ENCODE measurements around the gene FBXO28. TPM values are rescaled to one million over a fixed set of nuclear protein-coding genes. Genes with fewer than 3 reads are reported as not detected.
"Not testable (repeated sequence)": the region's sequence is repeated elsewhere in the genome, so short reads cannot be mapped to it uniquely, and the experiment has no call there.

FBXO28 gene
- total and polyA plus RNA-seq, 11 donors, result 5.4 to 24.5 (median 18.9) TPM

DNA sequence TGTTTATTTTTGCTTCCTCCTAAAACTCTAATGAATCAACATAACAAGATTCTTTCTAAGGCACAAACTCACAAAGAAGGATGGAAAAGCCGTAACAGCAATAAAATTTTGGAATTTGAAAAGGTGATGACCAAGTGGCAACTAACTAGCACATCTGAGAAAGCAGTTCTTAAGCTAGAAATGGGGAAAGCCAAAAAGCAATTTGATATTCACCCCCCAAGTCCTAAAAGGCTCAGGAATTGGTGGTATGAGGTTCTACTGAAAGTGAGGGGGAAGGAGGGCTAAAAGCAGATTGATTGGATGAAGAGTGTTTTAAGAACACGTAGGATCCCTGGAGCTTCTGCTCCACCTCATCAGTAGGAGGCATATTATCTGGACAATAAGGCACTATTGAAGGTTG, 43.4 kb upstream of the FBXO28 start:
- ATAC-seq (no peak), DNase-seq (no peak)
- Histone ChIP-seq H3K9me3 (peaks cover 0 to 5% (median 0%) of the 10 kb centered on the region in 12 donors), H3K36me3 (no peaks in the 10 kb centered on the region), H3K4me3 (no peak overlapping the region), H3K27me3 (peaks cover 0 to 21% (median 0%) of the 10 kb centered on the region in 9 donors), H3K4me1 (no peaks in the 10 kb centered on the region), H3K27ac (no peak overlapping the region)
- intact Hi-C loops (cut with DNase I), result no loop called here
- WGBS, 4 donors, result 74 to 86% (median 83%) methylated on average over 2 of the region's 2 CpGs
- TF ChIP-seq, protein P1, sequence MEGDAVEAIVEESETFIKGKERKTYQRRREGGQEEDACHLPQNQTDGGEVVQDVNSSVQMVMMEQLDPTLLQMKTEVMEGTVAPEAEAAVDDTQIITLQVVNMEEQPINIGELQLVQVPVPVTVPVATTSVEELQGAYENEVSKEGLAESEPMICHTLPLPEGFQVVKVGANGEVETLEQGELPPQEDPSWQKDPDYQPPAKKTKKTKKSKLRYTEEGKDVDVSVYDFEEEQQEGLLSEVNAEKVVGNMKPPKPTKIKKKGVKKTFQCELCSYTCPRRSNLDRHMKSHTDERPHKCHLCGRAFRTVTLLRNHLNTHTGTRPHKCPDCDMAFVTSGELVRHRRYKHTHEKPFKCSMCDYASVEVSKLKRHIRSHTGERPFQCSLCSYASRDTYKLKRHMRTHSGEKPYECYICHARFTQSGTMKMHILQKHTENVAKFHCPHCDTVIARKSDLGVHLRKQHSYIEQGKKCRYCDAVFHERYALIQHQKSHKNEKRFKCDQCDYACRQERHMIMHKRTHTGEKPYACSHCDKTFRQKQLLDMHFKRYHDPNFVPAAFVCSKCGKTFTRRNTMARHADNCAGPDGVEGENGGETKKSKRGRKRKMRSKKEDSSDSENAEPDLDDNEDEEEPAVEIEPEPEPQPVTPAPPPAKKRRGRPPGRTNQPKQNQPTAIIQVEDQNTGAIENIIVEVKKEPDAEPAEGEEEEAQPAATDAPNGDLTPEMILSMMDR (IDR thresholded peaks at IDR 0.05), result no peak
- TF ChIP-seq POLR2A (IDR thresholded peaks at IDR 0.05), result no peak

GRCh38 chr1:224076407-224076806, 37.5 kb upstream of the FBXO28 start:
- Histone ChIP-seq H3K4me3 (no peak overlapping the region), H3K9me3 (peaks cover 0 to 5% (median 0%) of the 10 kb centered on the region in 12 donors), H3K4me1 (no peaks in the 10 kb centered on the region), H3K36me3 (no peaks in the 10 kb centered on the region), H3K27ac (no peak overlapping the region), H3K27me3 (peaks cover 0 to 13% (median 0%) of the 10 kb centered on the region in 9 donors)
- WGBS, 4 donors, result 86 to 90% (median 87%) methylated on average over 3 of the region's 3 CpGs
- DNase-seq (no peak), ATAC-seq (no peak)
- intact Hi-C loops (cut with DNase I), result no loop called here
- no peak for TF ChIP-seq POLR2A (IDR thresholded peaks at IDR 0.05)

- H3K27me3 ChIP-seq, result peaks cover 0 to 12% (median 0%) of the 10 kb centered on the region in 9 donors
- H3K36me3 ChIP-seq; H3K9me3 ChIP-seq; intact Hi-C loops (cut with DNase I); H3K27ac ChIP-seq; H3K4me3 ChIP-seq; ATAC-seq; H3K4me1 ChIP-seq; DNase-seq: not testable (repeated sequence)
- 56 to 86% (median 73%) methylated on average over 9 of the region's 9 CpGs for WGBS, 4 donors
Observed at GRCh38 chr1:224079644-224080043, 34.3 kb upstream of the FBXO28 start.

- Histone ChIP-seq H3K9me3 (no peaks in the 10 kb centered on the region), H3K36me3 (no peaks in the 10 kb centered on the region), H3K4me3 (no peak overlapping the region), H3K27ac (no peak overlapping the region), H3K27me3 (peaks cover 0 to 6% (median 0%) of the 10 kb centered on the region in 9 donors), H3K4me1 (no peaks in the 10 kb centered on the region)
- no peak for DNase-seq
- ATAC-seq, result no peak
- TF ChIP-seq POLR2A (IDR thresholded peaks at IDR 0.05), result no peak
- intact Hi-C loops (cut with DNase I), result no loop called here
- 39 to 60% (median 46%) methylated on average over 9 of the region's 9 CpGs for WGBS, 4 donors
Observed at GRCh38 chr1:224080115-224080774, 33.7 kb upstream of the FBXO28 start.

DNA sequence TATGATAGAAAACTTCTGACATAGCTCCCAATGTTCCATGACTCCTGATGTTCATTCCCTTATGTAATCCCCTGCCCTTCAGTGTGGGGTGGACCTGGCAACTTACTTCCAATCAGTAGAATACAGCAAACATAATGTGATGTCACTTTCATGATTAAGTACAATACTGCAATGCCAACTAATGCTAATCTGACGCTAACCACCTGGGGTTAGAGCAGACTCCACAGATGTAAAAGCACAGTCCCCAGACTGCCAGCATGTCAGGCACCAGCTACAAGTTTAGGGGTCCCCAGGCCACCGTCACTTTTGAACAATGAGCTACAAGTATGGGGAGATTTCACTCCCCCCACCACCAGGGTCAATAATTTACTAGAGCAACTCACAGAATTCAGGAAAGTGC, 32.3 kb upstream of the FBXO28 start:
- 86 to 91% (median 89%) methylated on average over 2 of the region's 2 CpGs for WGBS, 4 donors

More for the DNA sequence above, 32.3 kb upstream of the FBXO28 start:
- peaks cover 0 to 5% (median 0%) of the 10 kb centered on the region in 9 donors for H3K27me3 ChIP-seq
- no peak overlapping the region for H3K4me3 ChIP-seq
- ATAC-seq (no peak), DNase-seq (no peak)
- no peaks in the 10 kb centered on the region for H3K4me1 ChIP-seq
- H3K27ac ChIP-seq, result no peak overlapping the region
- no peaks in the 10 kb centered on the region for H3K36me3 ChIP-seq
- TF ChIP-seq, protein P1 (IDR thresholded peaks at IDR 0.05), result no peak
- no peak for TF ChIP-seq POLR2A (IDR thresholded peaks at IDR 0.05)
- intact Hi-C loops (cut with DNase I), result no loop called here
- no peaks in the 10 kb centered on the region for H3K9me3 ChIP-seq

All from heart left ventricle (tissue), 16 donors.